Osteocyte (in vitro differentiated cells): Measurements from ENCODE around the gene TCEAL8. TPM values are rescaled to one million over a fixed set of nuclear protein-coding genes. Genes with fewer than 3 reads are reported as not detected.
"Not testable (repeated sequence)": the region's sequence is repeated elsewhere in the genome, so short reads cannot be mapped to it uniquely, and the experiment has no call there.

Experiments
- DNase-seq: peaks from one replicate; pipeline ENCODE4 v3.0.0; 2021; ENCODE audit warnings: mixed read lengths; ENCODE audit not compliant: unreplicated experiment; ENCODE audit errors: extremely low spot score
- H3K27ac Mint-ChIP-seq: one replicate; pipeline ENCODE4 v1.8.0; 2021; ENCODE audit warnings: mild to moderate bottlenecking, mixed read lengths; ENCODE audit not compliant: unreplicated experiment
- H3K27me3 Mint-ChIP-seq: one replicate; pipeline ENCODE4 v1.8.0; 2021; ENCODE audit warnings: mixed read lengths; ENCODE audit not compliant: unreplicated experiment
- H3K36me3 Mint-ChIP-seq: one replicate; pipeline ENCODE4 v1.8.0; 2021; ENCODE audit warnings: mixed read lengths; ENCODE audit not compliant: unreplicated experiment
- H3K4me1 Mint-ChIP-seq: one replicate; pipeline ENCODE4 v1.8.0; 2021; ENCODE audit warnings: mixed read lengths; ENCODE audit not compliant: unreplicated experiment
- H3K4me3 Mint-ChIP-seq: one replicate; pipeline ENCODE4 v1.8.0; 2021; ENCODE audit warnings: mild to moderate bottlenecking, moderate library complexity, mixed read lengths; ENCODE audit not compliant: unreplicated experiment
- H3K9me3 Mint-ChIP-seq: one replicate; pipeline ENCODE4 v1.8.0; 2021; ENCODE audit warnings: mixed read lengths; ENCODE audit not compliant: unreplicated experiment
- CTCF ChIP-seq: fragments of 200-600 bp; sonication (generic); IDR thresholded peaks from 2 replicates; pipeline ENCODE4 v1.5.0; 2021; ENCODE audit warnings: antibody characterized with exemption, mild to moderate bottlenecking, moderate library complexity
- total RNA-seq: library from RNA; stranded (reverse); gene quantifications from 2 replicates; pipeline ENCODE4 v1.2.1, GENCODE V29; 2021

The TCEAL8 gene
- total RNA-seq, 1 donor from 2014 or later: 88.2 TPM

GRCh38 chrX:103236296-103236695 is 18.7 kb downstream of the TCEAL8 start:
- TF ChIP-seq CTCF: no peak
- H3K9me3 Mint-ChIP-seq: peaks cover 5% of the 10 kb centered on the region
- H3K4me3 Mint-ChIP-seq: no peak overlapping the region
- H3K4me1 Mint-ChIP-seq: no peaks in the 10 kb centered on the region
- H3K36me3 Mint-ChIP-seq: no peaks in the 10 kb centered on the region
- H3K27me3 Mint-ChIP-seq: peaks cover 2% of the 10 kb centered on the region
- DNase-seq: no peak
- no peak overlapping the region for H3K27ac Mint-ChIP-seq

- DNase-seq, H3K27me3 Mint-ChIP-seq, H3K36me3 Mint-ChIP-seq, H3K9me3 Mint-ChIP-seq, H3K27ac Mint-ChIP-seq, H3K4me3 Mint-ChIP-seq, H3K4me1 Mint-ChIP-seq: not testable (repeated sequence)
Measured at GRCh38 chrX:103235608-103236007, 19.3 kb downstream of the TCEAL8 start.

GRCh38 chrX:103234869-103235268 is 20.1 kb downstream of the TCEAL8 start:
- TF ChIP-seq CTCF: no peak
- Mint-ChIP-seq H3K9me3 (peaks cover 5% of the 10 kb centered on the region), H3K27ac (no peak overlapping the region), H3K36me3 (no peaks in the 10 kb centered on the region), H3K4me1 (no peaks in the 10 kb centered on the region), H3K4me3 (no peak overlapping the region), H3K27me3 (peaks cover 5% of the 10 kb centered on the region)
- no peak for DNase-seq

GRCh38 chrX:103233263-103233662 is 21.7 kb downstream of the TCEAL8 start:
- no peaks in the 10 kb centered on the region for H3K36me3 Mint-ChIP-seq
- no peak overlapping the region for H3K27ac Mint-ChIP-seq
- peaks cover 5% of the 10 kb centered on the region for H3K27me3 Mint-ChIP-seq
- no peak overlapping the region for H3K4me3 Mint-ChIP-seq
- DNase-seq: no peak
- TF ChIP-seq CTCF: no peak
- H3K4me1 Mint-ChIP-seq: no peaks in the 10 kb centered on the region
- peaks cover 5% of the 10 kb centered on the region for H3K9me3 Mint-ChIP-seq

GRCh38 chrX:103225918-103226317 is 29.0 kb downstream of the TCEAL8 start:
- not testable (repeated sequence) for H3K4me3 Mint-ChIP-seq, H3K4me1 Mint-ChIP-seq, H3K27ac Mint-ChIP-seq, DNase-seq, H3K36me3 Mint-ChIP-seq
- Mint-ChIP-seq H3K9me3 (peaks cover 25% of the 10 kb centered on the region), H3K27me3 (peaks cover 41% of the 10 kb centered on the region)

- Mint-ChIP-seq H3K4me1 (peaks cover 5% of the 10 kb centered on the region), H3K4me3 (no peak overlapping the region), H3K27ac (no peak overlapping the region), H3K36me3 (peaks cover 7% of the 10 kb centered on the region), H3K9me3 (peaks cover 27% of the 10 kb centered on the region), H3K27me3 (peaks cover 32% of the 10 kb centered on the region)
- no peak for TF ChIP-seq CTCF
- no peak for DNase-seq
Measured at GRCh38 chrX:103220511-103221323, 34.2 kb downstream of the TCEAL8 start.
